Endodermal cell (in vitro differentiated cells): ENCODE measurements around the gene CCDC51. TPM values are rescaled to one million over a fixed set of nuclear protein-coding genes. Genes with fewer than 3 reads are reported as not detected.

Source experiments
- DNase-seq: peaks from one replicate; pipeline ENCODE4 v3.0.0-alpha.2; 2017
- H3K27ac ChIP-seq: 2 replicates; pipeline ENCODE4 v1.5.1; 2013; ENCODE audit warnings: mild to moderate bottlenecking, low read depth, low read length, moderate library complexity
- H3K27me3 ChIP-seq: 2 replicates; pipeline ENCODE4 v1.6.1; 2013; ENCODE audit warnings: mild to moderate bottlenecking, low read length, moderate library complexity; ENCODE audit not compliant: insufficient read depth, control insufficient read depth, poor library complexity, severe bottlenecking
- H3K36me3 ChIP-seq: 2 replicates; pipeline ENCODE4 v1.7.0; 2013; ENCODE audit warnings: mild to moderate bottlenecking, low read length, moderate library complexity; ENCODE audit not compliant: control insufficient read depth, insufficient read depth
- H3K4me1 ChIP-seq: one replicate; pipeline ENCODE4 v1.7.0; 2013; ENCODE audit warnings: low read length; ENCODE audit not compliant: control insufficient read depth, insufficient read depth
- H3K4me3 ChIP-seq: 2 replicates; pipeline ENCODE4 v1.5.1; 2013; ENCODE audit warnings: mild to moderate bottlenecking, low read length, moderate library complexity
- H3K9ac ChIP-seq: 2 replicates; pipeline ENCODE4 v1.6.1; 2013; ENCODE audit warnings: mild to moderate bottlenecking, low read length, moderate library complexity; ENCODE audit not compliant: poor library complexity, severe bottlenecking; ENCODE audit errors: extremely low read depth
- H3K9me3 ChIP-seq: 2 replicates; pipeline ENCODE4 v1.6.1; 2013; ENCODE audit warnings: mild to moderate bottlenecking, low read length, moderate library complexity; ENCODE audit not compliant: control insufficient read depth
- H3K27ac Mint-ChIP-seq: 2 replicates; pipeline ENCODE4 v1.8.0; 2020; ENCODE audit warnings: mixed read lengths
- H3K27me3 Mint-ChIP-seq: 2 replicates; pipeline ENCODE4 v1.8.0; 2021; ENCODE audit warnings: mild to moderate bottlenecking, mixed read lengths; ENCODE audit not compliant: insufficient read depth
- H3K36me3 Mint-ChIP-seq: 2 replicates; pipeline ENCODE4 v1.8.0; 2020; ENCODE audit warnings: low read depth, mixed read lengths
- H3K4me1 Mint-ChIP-seq: 2 replicates; pipeline ENCODE4 v1.8.0; 2020; ENCODE audit warnings: mixed read lengths
- H3K4me3 Mint-ChIP-seq: 2 replicates; pipeline ENCODE4 v1.8.0; 2020; ENCODE audit warnings: mild to moderate bottlenecking, moderate library complexity, mixed read lengths
- H3K9me3 Mint-ChIP-seq: 2 replicates; pipeline ENCODE4 v1.8.0; 2020; ENCODE audit warnings: mild to moderate bottlenecking, mixed read lengths
- WGBS, 2 experiments: methylation state at CpG; one replicate each; pipeline versions ENCODE4 v1.1.5 to v1.1.7; 2013; ENCODE audit warnings: missing lambda C conversion rate in 2 of 2, mixed read lengths in 1 of 2; ENCODE audit not compliant: insufficient coverage in 1 of 2, insufficient read length in 1 of 2; 5-methylcytosine and 5-hydroxymethylcytosine counted together
- total RNA-seq, 2 donors: library from RNA; stranded (reverse); fragmentation: NEBNext Ultra II Directional in 1 of 2; extraction: Animal tissue kit (Norgen Biotek cat#: 25700) in 1 of 2; gene quantifications; 2 replicates in 1 of 2; 3 replicates in 1 of 2; pipeline ENCODE4 v1.2.1, GENCODE V29; 2021
- TF ChIP-seq, protein P1 (sequence below): fragments of 200-600 bp; sonication (generic); conservative IDR thresholded peaks from 2 replicates; pipeline ENCODE4 v1.5.0; 2021; ENCODE audit warnings: antibody characterized with exemption, mild to moderate bottlenecking

The CCDC51 gene
- total RNA-seq, 2 donors from 2014 or later, result 14.5 to 14.6 TPM

DNA sequence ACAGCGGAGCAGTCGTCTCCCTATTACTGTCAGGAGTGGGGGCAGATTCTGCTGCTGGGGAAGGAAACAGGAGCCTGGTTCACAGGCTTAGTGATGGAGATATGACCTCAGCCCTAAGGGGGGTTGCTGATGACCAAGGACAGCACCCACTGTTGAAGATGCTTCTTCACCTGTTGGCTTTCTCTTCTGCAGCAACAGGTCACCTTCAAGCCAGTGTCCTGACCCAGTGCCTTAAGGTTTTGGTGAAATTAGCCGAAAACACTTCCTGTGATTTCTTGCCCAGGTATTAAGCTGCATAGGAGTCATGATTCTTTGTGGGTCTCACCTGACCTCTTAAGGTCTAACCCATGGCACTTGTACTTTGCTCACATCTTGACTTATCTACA is 20.6 kb upstream of the CCDC51 start:
- Histone ChIP-seq H3K27ac (no peak overlapping the region), H3K36me3 (peaks cover 41% of the 10 kb centered on the region), H3K9ac (no peak overlapping the region), H3K9me3 (no peaks in the 10 kb centered on the region), H3K4me3 (no peak overlapping the region), H3K27me3 (no peaks in the 10 kb centered on the region), H3K4me1 (no peaks in the 10 kb centered on the region)
- peaks cover 23% of the 10 kb centered on the region for H3K36me3 Mint-ChIP-seq
- H3K4me3 Mint-ChIP-seq, result no peak overlapping the region
- no peak for DNase-seq
- 92 to 95% methylated on average over 3 of the region's 3 CpGs for WGBS, 2 experiments
- no peaks in the 10 kb centered on the region for H3K9me3 Mint-ChIP-seq
- TF ChIP-seq, protein P1, sequence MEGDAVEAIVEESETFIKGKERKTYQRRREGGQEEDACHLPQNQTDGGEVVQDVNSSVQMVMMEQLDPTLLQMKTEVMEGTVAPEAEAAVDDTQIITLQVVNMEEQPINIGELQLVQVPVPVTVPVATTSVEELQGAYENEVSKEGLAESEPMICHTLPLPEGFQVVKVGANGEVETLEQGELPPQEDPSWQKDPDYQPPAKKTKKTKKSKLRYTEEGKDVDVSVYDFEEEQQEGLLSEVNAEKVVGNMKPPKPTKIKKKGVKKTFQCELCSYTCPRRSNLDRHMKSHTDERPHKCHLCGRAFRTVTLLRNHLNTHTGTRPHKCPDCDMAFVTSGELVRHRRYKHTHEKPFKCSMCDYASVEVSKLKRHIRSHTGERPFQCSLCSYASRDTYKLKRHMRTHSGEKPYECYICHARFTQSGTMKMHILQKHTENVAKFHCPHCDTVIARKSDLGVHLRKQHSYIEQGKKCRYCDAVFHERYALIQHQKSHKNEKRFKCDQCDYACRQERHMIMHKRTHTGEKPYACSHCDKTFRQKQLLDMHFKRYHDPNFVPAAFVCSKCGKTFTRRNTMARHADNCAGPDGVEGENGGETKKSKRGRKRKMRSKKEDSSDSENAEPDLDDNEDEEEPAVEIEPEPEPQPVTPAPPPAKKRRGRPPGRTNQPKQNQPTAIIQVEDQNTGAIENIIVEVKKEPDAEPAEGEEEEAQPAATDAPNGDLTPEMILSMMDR, result no peak
- peaks cover 4% of the 10 kb centered on the region for H3K4me1 Mint-ChIP-seq
- no peak overlapping the region for H3K27ac Mint-ChIP-seq
- no peaks in the 10 kb centered on the region for H3K27me3 Mint-ChIP-seq

DNA sequence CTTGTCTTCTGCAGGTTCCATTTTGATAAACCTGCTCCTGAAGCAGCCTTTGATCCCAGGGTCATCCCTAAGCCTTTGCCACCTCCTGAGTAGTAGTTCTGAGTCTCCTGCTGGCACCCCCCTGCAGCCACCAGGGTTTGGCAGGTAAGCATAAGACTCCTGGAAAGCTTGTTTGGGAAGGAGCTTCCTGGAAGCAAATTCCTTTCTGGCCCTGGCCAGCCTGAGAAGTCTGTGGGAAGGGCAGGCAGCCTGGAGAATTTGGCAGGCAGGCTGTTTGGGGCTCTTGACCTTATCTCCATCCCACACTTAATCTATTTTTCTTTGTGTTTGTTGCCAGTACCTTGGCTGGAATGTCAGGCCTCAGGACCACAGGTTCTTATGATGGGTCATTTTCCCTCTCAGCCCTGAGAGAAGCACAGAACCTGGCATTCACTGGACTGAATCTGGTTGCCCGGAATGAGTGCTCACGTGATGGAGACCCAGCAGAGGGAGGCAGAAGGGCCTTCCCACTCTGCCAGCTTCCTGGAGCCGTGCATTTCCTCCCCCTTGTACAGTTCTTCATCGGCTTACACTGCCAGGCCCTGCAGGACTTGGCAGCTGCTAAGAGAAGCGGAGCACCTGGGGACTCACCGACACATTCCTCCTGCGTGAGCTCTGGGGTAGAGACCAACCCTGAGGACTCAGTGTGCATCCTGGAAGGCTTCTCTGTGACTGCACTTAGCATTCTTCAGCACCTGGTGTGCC is 20.0 kb upstream of the CCDC51 start:
- Histone ChIP-seq H3K27me3 (no peaks in the 10 kb centered on the region), H3K4me1 (no peaks in the 10 kb centered on the region), H3K9ac (no peak overlapping the region), H3K36me3 (peaks cover 47% of the 10 kb centered on the region), H3K9me3 (no peaks in the 10 kb centered on the region), H3K4me3 (no peak overlapping the region), H3K27ac (no peak overlapping the region)
- Mint-ChIP-seq H3K27me3 (no peaks in the 10 kb centered on the region), H3K4me3 (no peak overlapping the region), H3K9me3 (no peaks in the 10 kb centered on the region), H3K4me1 (no peaks in the 10 kb centered on the region), H3K36me3 (peaks cover 27% of the 10 kb centered on the region), H3K27ac (no peak overlapping the region)
- DNase-seq, result no peak
- 90 to 98% methylated on average over 6 to 7 of the region's 7 CpGs for WGBS, 2 experiments
- TF ChIP-seq, protein P1, result no peak

GRCh38 chr3:48459331-48459730 is 19.4 kb upstream of the CCDC51 start:
- H3K27me3 ChIP-seq, result no peaks in the 10 kb centered on the region
- Mint-ChIP-seq H3K4me1 (no peaks in the 10 kb centered on the region), H3K9me3 (no peaks in the 10 kb centered on the region), H3K27me3 (no peaks in the 10 kb centered on the region), H3K27ac (no peak overlapping the region), H3K36me3 (peaks cover 33% of the 10 kb centered on the region), H3K4me3 (no peak overlapping the region)
- no peaks in the 10 kb centered on the region for H3K9me3 ChIP-seq
- TF ChIP-seq, protein P1, result no peak
- H3K4me3 ChIP-seq, result no peak overlapping the region
- 92 to 96% methylated on average over 3 of the region's 3 CpGs for WGBS, 2 experiments
- H3K27ac ChIP-seq, result no peak overlapping the region
- no peak overlapping the region for H3K9ac ChIP-seq
- H3K36me3 ChIP-seq, result peaks cover 50% of the 10 kb centered on the region
- no peaks in the 10 kb centered on the region for H3K4me1 ChIP-seq
- DNase-seq, result no peak
